ENCODE results near the gene C2orf69.

The C2orf69 gene

GRCh38 chr2:199962203-199962602, 51.1 kb downstream of the C2orf69 start:
- H3K4me3 ChIP-seq (ENCODE audit: low read depth, low read length), result no peak overlapping the region
- TF ChIP-seq CTCF (IDR thresholded peaks at IDR 0.05; ENCODE audit: low read depth, low read length), result no peak

- H3K4me3 ChIP-seq (ENCODE audit: low read depth, low read length), result no peak overlapping the region
- no peak for TF ChIP-seq CTCF (IDR thresholded peaks at IDR 0.05; ENCODE audit: low read depth, low read length)
Measured at GRCh38 chr2:199966405-199966804, 55.3 kb downstream of the C2orf69 start.

- no peak overlapping the region for H3K4me3 ChIP-seq (ENCODE audit: low read depth, low read length)
- no peak for TF ChIP-seq CTCF (IDR thresholded peaks at IDR 0.05; ENCODE audit: low read depth, low read length)
Measured at GRCh38 chr2:199966976-199967375, 55.9 kb downstream of the C2orf69 start.

GRCh38 chr2:199968126-199968525, 57.0 kb downstream of the C2orf69 start:
- no peak overlapping the region for H3K4me3 ChIP-seq (ENCODE audit: low read depth, low read length)
- TF ChIP-seq CTCF (IDR thresholded peaks at IDR 0.05; ENCODE audit: low read depth, low read length), result no peak

GRCh38 chr2:199972088-199972626, 61.1 kb downstream of the C2orf69 start:
- H3K4me3 ChIP-seq (ENCODE audit: low read depth, low read length), result no peak overlapping the region
- no peak for TF ChIP-seq CTCF (IDR thresholded peaks at IDR 0.05; ENCODE audit: low read depth, low read length)

- 0 out of 2 replicates have a peak, but pooled peaks have one; percentile 21 for TF ChIP-seq CTCF (IDR thresholded peaks at IDR 0.05; ENCODE audit: low read depth, low read length)
- H3K4me3 ChIP-seq (ENCODE audit: low read depth, low read length), result no peak overlapping the region
Measured at GRCh38 chr2:199973703-199974102, 62.6 kb downstream of the C2orf69 start.

- H3K4me3 ChIP-seq (ENCODE audit: low read depth, low read length), result no peak overlapping the region
- TF ChIP-seq CTCF (IDR thresholded peaks at IDR 0.05; ENCODE audit: low read depth, low read length), result no peak
Measured at GRCh38 chr2:199975273-199975895, 64.3 kb downstream of the C2orf69 start.

Data from WI38 (cell line).